ENCODE data around the gene ANKMY1. TPM values are rescaled to one million over a fixed set of nuclear protein-coding genes. Genes with fewer than 3 reads are reported as not detected.
A peak's percentile ranks its signal among the peaks of the same experiment; 100 is the strongest.

The ANKMY1 gene
- polyA plus RNA-seq, 1 experiment: 6.8 TPM

DNA sequence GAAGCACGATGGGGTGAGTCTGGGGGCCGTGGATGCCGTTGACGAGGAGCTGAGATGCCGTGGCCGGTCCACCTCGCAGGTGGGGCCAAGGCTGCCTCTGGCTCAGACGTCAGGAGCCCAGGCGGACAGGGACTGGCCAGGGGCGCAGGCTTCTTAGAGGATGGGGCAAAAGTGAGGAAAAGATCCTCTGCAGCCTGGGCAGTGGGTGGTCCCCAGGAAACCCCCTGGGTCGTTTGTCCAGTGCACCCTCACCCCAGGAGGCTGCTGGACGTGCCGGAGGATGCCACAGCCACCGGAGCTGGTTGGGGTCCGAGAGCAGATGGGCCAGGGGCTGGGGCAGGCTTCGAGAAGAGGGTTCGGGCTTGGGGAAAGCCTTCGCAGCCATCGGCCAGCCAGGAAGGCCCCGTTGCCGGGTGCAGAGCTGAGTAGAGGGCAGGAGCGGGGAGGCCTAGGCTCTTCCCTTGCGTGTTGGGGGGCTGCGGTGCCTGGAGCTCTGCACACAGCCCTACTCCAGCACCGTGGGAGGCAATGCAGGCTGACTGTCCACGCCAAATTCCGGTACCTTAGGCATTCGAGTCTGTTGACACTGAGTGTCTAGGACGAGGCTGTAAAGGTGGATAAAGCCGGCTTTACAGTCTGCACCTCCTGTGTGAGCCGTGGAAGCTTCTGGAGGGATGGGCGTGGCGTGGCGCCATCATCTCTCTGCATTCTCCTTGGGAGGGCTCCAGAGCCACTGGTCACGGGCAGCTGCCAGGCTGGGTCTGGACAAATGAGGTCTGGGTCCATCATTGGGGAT lies 103.5 kb downstream of the ANKMY1 start:
- TF ChIP-seq, protein P1, sequence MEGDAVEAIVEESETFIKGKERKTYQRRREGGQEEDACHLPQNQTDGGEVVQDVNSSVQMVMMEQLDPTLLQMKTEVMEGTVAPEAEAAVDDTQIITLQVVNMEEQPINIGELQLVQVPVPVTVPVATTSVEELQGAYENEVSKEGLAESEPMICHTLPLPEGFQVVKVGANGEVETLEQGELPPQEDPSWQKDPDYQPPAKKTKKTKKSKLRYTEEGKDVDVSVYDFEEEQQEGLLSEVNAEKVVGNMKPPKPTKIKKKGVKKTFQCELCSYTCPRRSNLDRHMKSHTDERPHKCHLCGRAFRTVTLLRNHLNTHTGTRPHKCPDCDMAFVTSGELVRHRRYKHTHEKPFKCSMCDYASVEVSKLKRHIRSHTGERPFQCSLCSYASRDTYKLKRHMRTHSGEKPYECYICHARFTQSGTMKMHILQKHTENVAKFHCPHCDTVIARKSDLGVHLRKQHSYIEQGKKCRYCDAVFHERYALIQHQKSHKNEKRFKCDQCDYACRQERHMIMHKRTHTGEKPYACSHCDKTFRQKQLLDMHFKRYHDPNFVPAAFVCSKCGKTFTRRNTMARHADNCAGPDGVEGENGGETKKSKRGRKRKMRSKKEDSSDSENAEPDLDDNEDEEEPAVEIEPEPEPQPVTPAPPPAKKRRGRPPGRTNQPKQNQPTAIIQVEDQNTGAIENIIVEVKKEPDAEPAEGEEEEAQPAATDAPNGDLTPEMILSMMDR (IDR thresholded peaks at IDR 0.05; ENCODE audit: insufficient read depth, low read depth, low read length): no peak
- Histone ChIP-seq H3K27me3 (ENCODE audit: control insufficient read depth, insufficient read depth, low read length) (no peaks in the 10 kb centered on the region), H3K36me3 (ENCODE audit: control insufficient read depth, insufficient read depth, low read length) (peaks cover 5% of the 10 kb centered on the region), H3K4me3 (ENCODE audit: low read depth, low read length) (no peak overlapping the region; the same call in none of the 2 replicates)
- no peak for DNase-seq (ENCODE audit: low read depth)
- CTCF ChIA-PET: interaction anchor here (0.6 kb wide), 1 partner anchor 221 kb away, joined by 3 read pairs; no protein-coding TSS in a partner anchor
- POLR2A ChIA-PET: no interaction called here

GRCh38 chr2:240453461-240454105 lies 104.2 kb downstream of the ANKMY1 start:
- ChIA-PET CTCF (interaction anchor here (0.6 kb wide), 1 partner anchor 221 kb away, joined by 3 read pairs; no protein-coding TSS in a partner anchor), POLR2A (no interaction called here)
- H3K4me3 ChIP-seq (ENCODE audit: low read depth, low read length): peak overlapping the region; percentile 13
- H3K36me3 ChIP-seq (ENCODE audit: control insufficient read depth, insufficient read depth, low read length): peaks cover under 1% of the 10 kb centered on the region
- no peaks in the 10 kb centered on the region for H3K27me3 ChIP-seq (ENCODE audit: control insufficient read depth, insufficient read depth, low read length)
- DNase-seq (ENCODE audit: low read depth): no peak
- TF ChIP-seq, protein P1 (IDR thresholded peaks at IDR 0.05; ENCODE audit: insufficient read depth, low read depth, low read length): no peak

DNA sequence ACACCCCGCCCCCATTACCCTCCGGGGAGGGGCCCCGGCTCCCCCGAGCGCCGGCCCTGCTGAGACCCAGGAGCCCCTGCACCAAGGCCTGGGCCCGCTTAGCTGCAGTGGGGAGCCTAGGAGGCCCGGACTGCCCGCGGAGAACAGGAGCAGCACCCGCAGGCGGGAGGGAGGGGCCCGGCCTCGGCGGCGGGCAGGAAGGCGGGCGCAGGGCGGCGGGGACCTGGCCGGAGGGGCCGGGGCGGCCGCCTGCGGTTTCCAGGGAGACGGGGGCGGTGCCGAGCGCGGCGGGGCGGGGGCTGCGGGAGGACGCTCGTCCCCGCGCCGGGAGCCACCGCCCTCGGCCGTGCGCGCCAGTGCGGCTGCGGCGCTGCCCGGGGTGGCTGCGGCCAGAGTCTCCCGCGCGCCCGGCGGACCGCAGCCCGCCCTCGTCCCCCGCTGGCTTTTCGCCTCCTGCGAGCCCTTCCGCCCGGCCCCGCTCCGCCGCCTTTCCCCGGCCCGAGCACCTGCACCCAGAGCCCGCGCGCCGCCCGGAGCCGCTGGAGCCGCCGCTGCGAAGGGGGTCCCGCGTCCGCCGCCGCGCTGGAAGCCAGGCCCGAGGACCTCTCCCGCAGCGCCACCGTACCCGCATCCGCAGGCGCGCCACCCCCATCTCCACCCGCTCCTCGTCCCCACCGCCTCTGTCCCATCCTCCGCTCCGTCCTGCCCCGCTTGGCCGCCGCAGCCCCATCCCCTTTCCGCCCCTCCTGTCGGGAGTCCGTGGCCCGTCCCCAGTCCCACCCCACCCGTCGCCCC lies 105.1 kb downstream of the ANKMY1 start:
- Histone ChIP-seq H3K4me3 (ENCODE audit: low read depth, low read length) (peak overlapping the region; percentile 72), H3K27me3 (ENCODE audit: control insufficient read depth, insufficient read depth, low read length) (no peaks in the 10 kb centered on the region), H3K36me3 (ENCODE audit: control insufficient read depth, insufficient read depth, low read length) (no peaks in the 10 kb centered on the region; the same call in none of the 2 replicates)
- ChIA-PET CTCF (interaction anchor here (1.1 to 1.2 kb wide), 2 partner anchors 14 to 220 kb away, joined by 3 to 5 read pairs; no protein-coding TSS in a partner anchor), POLR2A (no interaction called here)
- TF ChIP-seq, protein P1 (IDR thresholded peaks at IDR 0.05; ENCODE audit: insufficient read depth, low read depth, low read length): no peak
- no peak for DNase-seq (ENCODE audit: low read depth)

DNA sequence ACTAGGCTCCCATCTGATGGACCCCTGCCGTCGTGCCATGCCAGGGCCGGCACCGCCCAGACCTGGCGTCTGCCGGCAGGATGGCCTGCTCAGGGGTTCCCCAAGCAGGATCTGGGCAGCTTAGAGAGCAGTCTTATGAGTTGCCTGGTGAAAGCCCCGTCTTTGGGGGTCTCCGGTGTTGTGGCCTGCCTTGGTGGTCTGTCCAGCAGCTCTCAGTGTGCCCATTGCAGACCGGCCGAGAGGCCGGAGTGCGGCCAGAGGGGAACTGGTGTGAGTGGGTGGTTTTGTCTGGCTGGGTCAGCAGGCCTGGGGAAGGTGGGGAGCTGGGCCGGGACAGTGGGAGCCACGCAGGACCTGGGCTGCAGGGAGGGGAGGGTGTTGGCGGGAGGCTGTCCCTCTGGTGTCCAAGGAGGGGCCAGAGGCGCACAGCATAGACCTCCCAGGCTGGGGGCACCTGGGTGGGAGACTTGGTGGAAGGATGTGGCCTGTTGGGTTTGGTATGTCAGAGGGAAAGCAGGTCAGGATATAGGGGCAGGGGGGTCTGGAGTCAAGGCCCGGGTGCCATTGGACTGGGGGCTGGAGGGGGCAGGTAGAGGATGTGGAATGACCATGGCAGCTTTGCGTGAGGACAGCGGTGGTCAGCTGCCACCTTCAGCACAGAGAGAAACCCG lies 105.9 kb downstream of the ANKMY1 start:
- Histone ChIP-seq H3K36me3 (ENCODE audit: control insufficient read depth, insufficient read depth, low read length) (no peaks in the 10 kb centered on the region; the same call in none of the 2 replicates), H3K4me3 (ENCODE audit: low read depth, low read length) (peak overlapping the region; percentile 72), H3K27me3 (ENCODE audit: control insufficient read depth, insufficient read depth, low read length) (no peaks in the 10 kb centered on the region)
- no peak for DNase-seq (ENCODE audit: low read depth)
- ChIA-PET CTCF (interaction anchor here (0.9 to 1.5 kb wide), 4 partner anchors 10 to 219 kb away, joined by 3 to 5 read pairs (median 4); no protein-coding TSS in a partner anchor), POLR2A (no interaction called here)
- TF ChIP-seq, protein P1 (IDR thresholded peaks at IDR 0.05; ENCODE audit: insufficient read depth, low read depth, low read length): no peak

Measured in BJ (cell line).